SHP77 treated with DMSO at 0.1 percent for 48 hours (cell line): ENCODE measurements around the gene FGF8.
A peak's percentile ranks its signal among the peaks of the same experiment; 100 is the strongest.
"Not testable (repeated sequence)": the region's sequence is repeated elsewhere in the genome, so short reads cannot be mapped to it uniquely, and the experiment has no call there.

Experiments used
- DNase-seq: peaks from one replicate; lab custom pipeline; 2025; lab: John Stamatoyannopoulos, UW

Gene FGF8

GRCh38 chr10:101775273-101776160, at the start of gene FGF8:
FGF8 (minus strand) TSS chr10:101776114; CDS start chr10:101775900, 214 bp downstream.
- no peak for DNase-seq

GRCh38 chr10:101824736-101825135, 48.8 kb upstream of the FGF8 start:
- DNase-seq: no peak

- peak; percentile 92 for DNase-seq
Measured at GRCh38 chr10:101818872-101819633, 43.1 kb upstream of the FGF8 start.

GRCh38 chr10:101818119-101818871, 42.4 kb upstream of the FGF8 start, which contains the start of gene OGA:
OGA (minus strand) TSS chr10:101818444; CDS start chr10:101818022, 422 bp downstream.
- peak; percentile 98 for DNase-seq

- no peak for DNase-seq
Measured at GRCh38 chr10:101817337-101818118, 41.6 kb upstream of the FGF8 start.

- no peak for DNase-seq
Measured at GRCh38 chr10:101816913-101817336, 41.0 kb upstream of the FGF8 start.

- no peak for DNase-seq
Measured at GRCh38 chr10:101816376-101816775, 40.5 kb upstream of the FGF8 start.

- no peak for DNase-seq
Measured at GRCh38 chr10:101814466-101815071, 38.7 kb upstream of the FGF8 start.

- DNase-seq: no peak
Measured at GRCh38 chr10:101812606-101813005, 36.7 kb upstream of the FGF8 start.

- DNase-seq: no peak
Measured at GRCh38 chr10:101807158-101807557, 31.2 kb upstream of the FGF8 start.

GRCh38 chr10:101803511-101803910, 27.6 kb upstream of the FGF8 start:
- DNase-seq: no peak

- no peak for DNase-seq
Measured at GRCh38 chr10:101797403-101798059, 21.6 kb upstream of the FGF8 start.

GRCh38 chr10:101793526-101793925, 17.6 kb upstream of the FGF8 start:
- DNase-seq: no peak

GRCh38 chr10:101789686-101790085, 13.8 kb upstream of the FGF8 start:
- DNase-seq: no peak

- DNase-seq: not testable (repeated sequence)
Measured at GRCh38 chr10:101789231-101789630, 13.3 kb upstream of the FGF8 start.

- no peak for DNase-seq
Measured at GRCh38 chr10:101785801-101786200, 9.9 kb upstream of the FGF8 start.

- DNase-seq: no peak
Measured at GRCh38 chr10:101784558-101784957, 8.6 kb upstream of the FGF8 start.

- DNase-seq: no peak
Measured at GRCh38 chr10:101783736-101784118, 7.8 kb upstream of the FGF8 start.

GRCh38 chr10:101782811-101783735, 7.2 kb upstream of the FGF8 start, which contains the start of gene NPM3:
NPM3 (minus strand) TSS chr10:101783446; CDS start chr10:101783390, 56 bp downstream.
- peak; percentile 49 for DNase-seq
